Kidney (tissue), 14 donors: Measurements from ENCODE around the gene DARS1. TPM values are rescaled to one million over a fixed set of nuclear protein-coding genes. Genes with fewer than 3 reads are reported as not detected.

Source experiments
- DNase-seq, 5 donors: peaks; one replicate each; pipeline ENCODE4 v3.0.0-alpha.2; 2013 to 2020
- FAIRE-seq: peaks from 2 replicates; lab custom pipeline; 2012; peaks lifted over from hg19 to GRCh38; lab: Jason Lieb, UNC
- H3K27ac ChIP-seq, 2 donors: one replicate each; pipeline ENCODE4 v1.7.0; 2013; ENCODE audit warnings: low read depth in 2 of 2, low read length in 2 of 2, inconsistent platforms in 1 of 2
- H3K27me3 ChIP-seq: one replicate; pipeline ENCODE4 v1.7.1; 2013; ENCODE audit warnings: low read length, inconsistent platforms; ENCODE audit not compliant: control insufficient read depth, insufficient read depth
- H3K36me3 ChIP-seq, 3 donors: one replicate each; pipeline versions ENCODE4 v1.7.0 to v1.7.1; 2013; ENCODE audit warnings: low read length in 3 of 3, control low read depth in 1 of 3, inconsistent platforms in 1 of 3; ENCODE audit not compliant: insufficient read depth in 3 of 3, control insufficient read depth in 2 of 3
- H3K4me1 ChIP-seq, 3 donors: one replicate each; pipeline versions ENCODE4 v1.7.0 to v1.7.1; 2013; ENCODE audit warnings: low read length in 3 of 3, inconsistent platforms in 1 of 3, low read depth in 1 of 3; ENCODE audit not compliant: control insufficient read depth in 2 of 3, insufficient read depth in 2 of 3
- H3K4me3 ChIP-seq, 3 donors: one replicate each; pipeline versions ENCODE4 v1.7.0 to v1.8.1; 2013; ENCODE audit warnings: low read length in 3 of 3, control low read depth in 1 of 3, inconsistent platforms in 1 of 3
- H3K9ac ChIP-seq, 3 donors: one replicate each; pipeline versions ENCODE4 v1.7.0 to v1.7.1; 2013; ENCODE audit warnings: low read length in 3 of 3, control low read depth in 1 of 3, inconsistent platforms in 1 of 3
- H3K9me3 ChIP-seq, 3 donors: one replicate each; pipeline versions ENCODE4 v1.7.0 to v1.7.1; 2013; ENCODE audit warnings: low read length in 3 of 3, control low read depth in 1 of 3, inconsistent platforms in 1 of 3; ENCODE audit not compliant: control insufficient read depth in 2 of 3, insufficient read depth in 1 of 3
- CTCF ChIP-seq: IDR thresholded peaks from 3 replicates; pipeline ENCODE4 v1.5.1; 2012; ENCODE audit warnings: mild to moderate bottlenecking, moderate library complexity, borderline replicate concordance; ENCODE audit not compliant: insufficient read depth; ENCODE audit errors: extremely low read depth
- intact Hi-C: fragments of 100-400 bp; cut with DNase I; formaldehyde crosslinking; loops from one replicate; pipeline ENCODE4 v1.11.1; 2022
- polyA plus RNA-seq: library from polyadenylated mRNA; stranded (reverse); fragments of 350-450 nt; fragmentation: Illumina TruSeq; extraction: RNeasy Lipid Tissue Mini Kit (QIAGEN cat#74804); gene quantifications from one replicate; pipeline ENCODE4 v1.2.3, GENCODE V29; 2014; ENCODE audit warnings: low read depth, low replicate concordance; ENCODE audit not compliant: insufficient read depth
- total RNA-seq: library from RNA; stranded (reverse); fragmentation: NEBNext Ultra II Directional; extraction: Animal tissue kit (Norgen Biotek cat#: 25700); gene quantifications from one replicate; pipeline ENCODE4 v1.2.1, GENCODE V29; 2021
- donor health status: control.
- donor health status: control.
- donor health status: control.
- donor health status: control.
- donor health status: control.
- donor health status: DM: yes; HTN: yes; CAD: no.
- donor health status: Normal renal cell carcinoma (clear cell type).

Gene DARS1
- total and polyA plus RNA-seq, 2 donors from 2014 or later: 39.5 to 77.4 TPM

GRCh38 chr2:136006658-136007057, 21.2 kb upstream of the DARS1 start:
- Histone ChIP-seq H3K9me3 (no peaks in the 10 kb centered on the region), H3K27me3 (no peaks in the 10 kb centered on the region), H3K9ac (no peak overlapping the region), H3K27ac (no peak overlapping the region), H3K36me3 (no peaks in the 10 kb centered on the region), H3K4me1 (peaks cover 0 to 6% (median 0%) of the 10 kb centered on the region in 3 donors), H3K4me3 (no peak overlapping the region)
- intact Hi-C loops: no loop called here
- FAIRE-seq (no peak), DNase-seq (peak in 2 of 5 donors; percentile 37 to 49)
- TF ChIP-seq CTCF: no peak

GRCh38 chr2:136005462-136006196, 20.2 kb upstream of the DARS1 start:
- H3K27ac ChIP-seq: no peak overlapping the region
- peaks cover 0 to 6% (median 0%) of the 10 kb centered on the region in 3 donors for H3K4me1 ChIP-seq
- TF ChIP-seq CTCF: no peak
- FAIRE-seq: no peak
- no peaks in the 10 kb centered on the region for H3K27me3 ChIP-seq
- no peak overlapping the region for H3K4me3 ChIP-seq
- H3K9ac ChIP-seq: no peak overlapping the region
- DNase-seq: peak in 2 of 5 donors; percentile 39 to 44
- H3K9me3 ChIP-seq: no peaks in the 10 kb centered on the region
- intact Hi-C loops: no loop called here
- H3K36me3 ChIP-seq: no peaks in the 10 kb centered on the region

GRCh38 chr2:136004965-136005364, 19.5 kb upstream of the DARS1 start:
- H3K4me1 ChIP-seq: peaks cover 0 to 6% (median 2%) of the 10 kb centered on the region in 3 donors
- DNase-seq: no peak
- no peak for FAIRE-seq
- TF ChIP-seq CTCF: no peak
- intact Hi-C loops: no loop called here
- H3K9ac ChIP-seq: no peak overlapping the region
- H3K4me3 ChIP-seq: no peak overlapping the region
- H3K27me3 ChIP-seq: no peaks in the 10 kb centered on the region
- H3K36me3 ChIP-seq: no peaks in the 10 kb centered on the region
- no peak overlapping the region for H3K27ac ChIP-seq
- no peaks in the 10 kb centered on the region for H3K9me3 ChIP-seq

GRCh38 chr2:136001131-136001530, 15.7 kb upstream of the DARS1 start:
- H3K27ac ChIP-seq: no peak overlapping the region

More at GRCh38 chr2:136001131-136001530, 15.7 kb upstream of the DARS1 start:
- Histone ChIP-seq H3K9ac (no peak overlapping the region), H3K4me3 (no peak overlapping the region), H3K9me3 (no peaks in the 10 kb centered on the region), H3K36me3 (no peaks in the 10 kb centered on the region), H3K27me3 (no peaks in the 10 kb centered on the region), H3K4me1 (peaks cover 0 to 2% (median under 1%) of the 10 kb centered on the region in 3 donors)
- TF ChIP-seq CTCF: no peak
- FAIRE-seq (no peak), DNase-seq (no peak)
- intact Hi-C loops: no loop called here
